Ishikawa (cell line): Measurements from ENCODE around the gene TRMT10C.

Experiments
- CEBPB ChIP-seq: IDR thresholded peaks from 2 replicates; pipeline ENCODE4 v1.6.1; 2012
- CREB1 ChIP-seq: IDR thresholded peaks from 2 replicates; pipeline ENCODE4 v1.6.1; 2012; ENCODE audit warnings: low read depth
- EGR1 ChIP-seq: IDR thresholded peaks from 2 replicates; pipeline ENCODE4 v1.6.1; 2012
- EP300 ChIP-seq: IDR thresholded peaks from 2 replicates; pipeline ENCODE4 v1.6.1; 2012; ENCODE audit warnings: borderline replicate concordance
- MAX ChIP-seq: IDR thresholded peaks from 2 replicates; pipeline ENCODE4 v1.6.1; 2012
- YY1 ChIP-seq: IDR thresholded peaks from 2 replicates; pipeline ENCODE4 v1.6.1; 2012; ENCODE audit warnings: low read depth

- no peak for TF ChIP-seq EP300
- no peak for TF ChIP-seq YY1
- no peak for TF ChIP-seq CEBPB
- no peak for TF ChIP-seq MAX
- no peak for TF ChIP-seq CREB1
- no peak for TF ChIP-seq EGR1
Measured at GRCh38 chr3:101549473-101549872, 12.2 kb upstream of the TRMT10C start.
